ENCODE data around the gene ZSCAN26.
A peak's percentile ranks its signal among the peaks of the same experiment; 100 is the strongest.

ZSCAN26 gene

DNA sequence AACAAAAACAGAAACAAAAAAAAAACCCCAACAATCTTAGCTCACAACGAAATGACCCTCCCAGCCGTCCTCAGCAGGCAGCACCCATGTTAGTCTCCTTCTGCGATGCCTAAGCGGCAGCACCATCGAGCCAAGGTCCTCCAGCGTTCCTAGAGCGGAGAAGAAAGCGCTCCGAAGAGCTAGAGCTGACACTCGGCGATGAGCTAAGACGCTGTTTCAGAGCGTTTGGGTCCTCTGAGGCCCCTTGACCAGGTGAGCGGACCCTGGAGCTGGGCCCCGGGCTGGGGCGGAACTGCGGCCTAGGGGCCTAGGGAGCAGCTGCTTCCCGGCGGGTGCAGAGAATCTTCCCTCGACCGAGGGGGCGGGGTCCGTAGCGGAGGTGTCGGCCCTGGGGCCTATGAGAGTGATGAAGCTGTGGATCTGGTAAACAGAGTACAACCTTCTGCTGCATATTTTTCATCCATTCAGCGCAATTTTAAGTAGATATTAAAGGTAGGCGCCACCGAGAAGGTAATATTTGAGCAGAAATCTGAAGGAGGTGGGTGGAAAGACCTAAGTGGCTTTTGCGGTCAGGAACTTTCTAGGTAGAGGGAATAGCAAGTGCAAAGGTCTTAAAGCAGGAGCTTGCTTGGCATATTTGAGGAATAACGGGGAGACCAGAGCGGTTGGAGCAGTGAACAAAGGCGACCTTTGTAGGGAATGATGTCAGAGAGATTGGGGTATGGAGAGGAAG lies at the start of gene ZSCAN26:
Gene ZSCAN26 (plus strand): TSS at position 182 of the 733 bp plus-strand sequence. CDS start 4,777 bp downstream, outside the sequence.
- peak; percentile 87 for DNase-seq (ENCODE audit: low read depth)

- no peak for DNase-seq (ENCODE audit: low read depth)
These were observed 49.1 kb upstream of the ZSCAN26 start for GRCh38 chr6:28217890-28218289.

DNA sequence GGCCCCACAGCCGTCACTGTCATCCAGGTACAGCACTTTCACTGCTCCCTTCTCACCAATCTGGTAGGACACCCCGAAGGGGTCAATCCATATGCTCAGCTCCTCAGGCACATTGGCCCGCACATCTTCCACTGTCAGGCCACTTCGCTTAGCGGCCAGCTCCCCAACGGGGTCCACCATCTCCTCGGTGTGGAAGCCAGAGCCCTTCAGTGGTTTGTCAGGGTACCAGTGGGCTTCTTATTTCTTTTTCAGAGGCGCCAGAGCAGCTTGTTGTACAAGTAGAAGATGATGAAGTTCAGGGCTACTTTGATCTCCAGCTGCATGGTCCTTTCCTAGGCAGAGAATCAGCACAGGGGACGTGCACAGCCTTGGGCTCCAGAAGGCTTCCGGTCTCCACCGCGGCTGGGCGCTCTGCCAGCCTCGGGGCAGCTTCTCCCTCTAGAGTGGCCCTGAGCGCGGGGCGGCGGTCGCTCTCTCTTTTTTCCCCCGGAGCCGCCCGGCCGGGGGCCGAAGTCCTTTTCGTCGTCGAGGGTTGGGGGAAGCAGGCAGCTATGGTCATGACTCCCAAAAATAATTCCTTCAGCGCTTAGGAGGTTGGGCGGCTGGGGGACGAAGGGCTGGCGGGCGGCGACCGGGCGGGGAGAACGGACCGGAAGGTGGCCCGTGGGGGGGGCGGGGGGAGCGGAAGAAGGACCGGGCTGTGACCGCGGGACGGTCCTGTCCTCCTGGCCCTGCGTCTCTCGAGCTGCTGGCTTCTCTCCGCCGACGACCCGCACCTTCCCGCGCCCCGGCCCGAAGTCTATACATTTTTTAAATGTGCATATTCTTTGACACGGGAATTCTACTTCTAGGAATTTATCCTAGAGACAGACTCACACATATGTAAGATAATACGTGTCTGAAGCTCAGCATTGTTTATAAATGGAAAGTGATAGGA lies 48.4 kb upstream of the ZSCAN26 start:
- peak; percentile 78 for DNase-seq (ENCODE audit: low read depth)

GRCh38 chr6:28220257-28221133 lies 46.4 kb upstream of the ZSCAN26 start:
- peak; percentile 25 for DNase-seq (ENCODE audit: low read depth)

DNA sequence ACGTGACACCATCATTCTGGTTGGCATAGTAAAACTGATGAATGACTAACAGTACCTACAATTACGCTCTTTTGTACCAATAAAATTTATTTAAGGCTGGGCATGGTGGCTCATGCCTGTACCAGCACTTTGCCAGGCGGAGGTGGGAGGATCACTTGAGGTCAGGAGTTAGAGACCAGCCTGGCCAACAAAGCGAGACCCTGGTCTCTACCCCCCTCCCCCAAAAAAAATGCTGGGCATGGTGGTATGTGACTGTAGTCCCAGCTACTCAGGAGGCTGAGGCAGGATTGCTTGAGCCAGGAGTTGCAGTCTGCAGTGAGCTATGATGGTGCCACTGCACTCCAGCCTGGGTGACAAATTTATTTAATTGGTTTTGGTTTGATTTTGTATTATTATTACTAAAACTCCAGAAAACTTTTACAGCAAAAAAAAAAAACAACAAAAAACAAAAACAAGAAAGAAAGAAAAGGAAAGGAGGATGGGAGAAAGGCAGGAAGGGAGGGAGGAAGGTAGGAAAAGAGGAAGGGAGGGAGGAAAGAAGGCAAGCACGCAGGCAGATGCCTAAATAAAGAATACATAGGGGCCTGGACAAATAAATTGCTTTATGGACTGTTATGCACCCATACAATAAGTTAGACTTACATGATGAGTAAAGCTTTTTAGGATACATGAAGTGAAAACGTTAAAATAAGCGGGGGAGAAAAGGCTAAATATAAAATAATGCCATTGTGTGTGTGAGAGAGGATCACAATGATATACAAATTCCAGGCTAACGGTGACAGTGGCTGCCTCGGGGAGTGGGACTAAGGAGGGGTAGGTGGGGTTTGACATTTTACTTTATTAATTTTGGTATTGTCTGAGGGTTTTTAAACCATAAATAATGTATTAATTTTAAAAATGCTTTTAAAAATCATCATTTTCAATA lies 42.5 kb upstream of the ZSCAN26 start:
- no peak for DNase-seq (ENCODE audit: low read depth)

- DNase-seq (ENCODE audit: low read depth) = peak; percentile 88
These were observed 41.7 kb upstream of the ZSCAN26 start, which contains the start of gene ZSCAN9 for GRCh38 chr6:28225056-28225834. ZSCAN9 (plus strand) TSS chr6:28225275; CDS start chr6:28227085, 1,810 bp downstream.

GRCh38 chr6:28226460-28226859 lies 40.5 kb upstream of the ZSCAN26 start:
- no peak for DNase-seq (ENCODE audit: low read depth)

DNA sequence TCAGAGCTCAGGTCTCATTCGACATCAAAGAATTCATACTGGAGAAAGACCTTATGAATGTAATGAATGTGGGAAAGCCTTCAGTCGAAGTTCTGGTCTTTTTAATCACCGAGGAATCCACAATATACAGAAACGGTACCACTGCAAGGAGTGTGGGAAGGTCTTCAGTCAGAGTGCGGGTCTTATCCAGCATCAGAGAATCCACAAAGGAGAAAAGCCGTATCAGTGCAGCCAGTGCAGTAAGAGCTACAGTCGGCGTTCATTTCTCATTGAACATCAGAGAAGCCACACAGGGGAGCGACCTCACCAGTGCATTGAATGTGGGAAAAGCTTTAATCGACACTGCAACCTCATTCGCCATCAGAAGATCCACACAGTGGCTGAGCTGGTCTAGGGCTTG lies 34.2 kb upstream of the ZSCAN26 start:
- no peak for DNase-seq (ENCODE audit: low read depth)

DNA sequence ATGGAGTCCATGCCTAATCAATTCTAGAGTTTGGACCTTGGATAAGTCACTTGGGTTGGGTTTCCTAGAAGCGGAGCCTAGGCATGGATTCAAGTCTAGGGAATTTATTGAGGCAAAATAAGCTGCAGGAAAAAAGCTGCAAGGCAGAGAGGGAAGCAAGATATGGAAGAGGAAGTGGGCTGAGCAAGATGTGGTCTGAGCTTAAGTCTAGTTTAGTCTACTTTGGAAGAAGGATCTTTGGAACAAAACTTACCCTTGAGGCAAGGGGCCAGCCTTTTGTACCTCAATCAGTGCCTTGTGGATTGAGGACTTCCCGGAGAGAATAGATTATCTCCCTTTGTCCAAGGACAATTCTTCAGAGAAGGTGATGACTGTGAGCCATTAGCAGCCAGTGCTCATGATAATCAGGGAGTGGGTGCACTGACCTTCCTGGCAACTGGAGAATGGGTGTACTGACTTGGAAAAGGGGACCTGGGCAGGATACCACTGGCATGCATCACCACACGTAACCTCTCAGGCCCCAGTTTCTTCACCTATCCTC lies 31.0 kb upstream of the ZSCAN26 start:
- DNase-seq (ENCODE audit: low read depth) = no peak

GRCh38 chr6:28239636-28240035 lies 27.3 kb upstream of the ZSCAN26 start:
- no peak for DNase-seq (ENCODE audit: low read depth)

- DNase-seq (ENCODE audit: low read depth) = no peak
These were observed 26.5 kb upstream of the ZSCAN26 start for GRCh38 chr6:28240471-28240870.

DNA sequence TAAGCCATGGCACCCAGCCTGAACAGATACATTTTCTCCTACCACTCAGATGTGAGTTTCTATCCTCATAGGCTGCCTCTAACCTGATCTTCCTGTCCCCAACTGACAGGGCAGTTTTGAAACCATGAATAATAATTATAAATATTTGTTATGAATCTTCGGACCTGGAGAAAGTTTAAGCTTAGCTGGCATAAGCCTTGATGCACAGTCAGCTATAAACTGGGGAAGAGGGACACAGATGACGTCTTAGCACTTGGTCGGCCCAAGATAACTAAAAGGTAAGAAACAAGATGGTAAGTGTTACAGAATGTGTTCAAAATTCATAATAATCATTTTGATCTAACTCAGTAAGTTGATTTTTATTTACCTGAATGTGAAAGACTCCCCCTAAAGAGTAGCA lies 23.0 kb upstream of the ZSCAN26 start:
- no peak for DNase-seq (ENCODE audit: low read depth)

- DNase-seq (ENCODE audit: low read depth) = no peak
These were observed 21.6 kb upstream of the ZSCAN26 start for GRCh38 chr6:28245206-28245941.

- DNase-seq (ENCODE audit: low read depth) = no peak
These were observed 18.0 kb upstream of the ZSCAN26 start for GRCh38 chr6:28248916-28249315.

- DNase-seq (ENCODE audit: low read depth) = no peak
These were observed 16.2 kb upstream of the ZSCAN26 start for GRCh38 chr6:28250747-28251146.

DNA sequence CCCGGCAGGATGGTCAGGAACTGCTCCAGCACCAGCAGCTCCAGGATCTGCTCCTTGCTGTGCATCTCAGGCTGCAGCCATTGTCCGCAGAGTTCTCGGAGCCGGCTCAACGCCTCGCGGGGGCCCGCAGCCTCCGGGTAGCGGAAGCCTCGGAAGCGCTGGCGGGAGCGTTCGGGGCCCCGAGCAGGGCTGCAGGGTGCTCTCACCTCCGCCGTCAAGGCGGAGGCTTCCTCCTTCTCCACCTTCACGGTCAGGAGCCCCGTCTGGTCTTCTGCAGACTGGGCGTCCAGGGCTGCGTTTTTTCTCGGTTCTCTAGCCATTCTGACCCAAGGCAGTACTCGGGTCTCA lies 15.3 kb upstream of the ZSCAN26 start:
- DNase-seq (ENCODE audit: low read depth) = no peak

- DNase-seq (ENCODE audit: low read depth) = peak; percentile 91
These were observed 14.7 kb upstream of the ZSCAN26 start, which contains the start of gene ZKSCAN4 for GRCh38 chr6:28252009-28252975. ZKSCAN4 (minus strand) TSS chr6:28252269; CDS start chr6:28251980, 289 bp downstream.

GRCh38 chr6:28254121-28254519 lies 12.8 kb upstream of the ZSCAN26 start:
- no peak for DNase-seq (ENCODE audit: low read depth)
